Endothelial cell of umbilical vein (primary cell): ENCODE results near the gene H19.

Experiments
- CTCF ChIP-seq, 2 donors: IDR thresholded peaks; 1 replicate in 1 of 2; 2 replicates in 1 of 2; pipeline ENCODE4 v1.5.1; 2011; ENCODE audit warnings: low read length in 2 of 2, mild to moderate bottlenecking in 2 of 2, moderate library complexity in 2 of 2, control low read depth in 1 of 2, inconsistent platforms in 1 of 2, low read depth in 1 of 2; ENCODE audit not compliant: insufficient read depth in 1 of 2; ENCODE audit errors: extremely low read depth in 1 of 2
- EZH2 ChIP-seq: IDR thresholded peaks from 2 replicates; pipeline ENCODE4 v1.6.1; 2012; ENCODE audit warnings: borderline replicate concordance, low read depth, mild to moderate bottlenecking, moderate library complexity, low read length, inconsistent platforms; ENCODE audit not compliant: severe bottlenecking
- FOS ChIP-seq: IDR thresholded peaks from 2 replicates; pipeline ENCODE4 v1.6.1; 2011; ENCODE audit warnings: mild to moderate bottlenecking, low read length, moderate library complexity, borderline replicate concordance; ENCODE audit not compliant: insufficient read depth
- GATA2 ChIP-seq: IDR thresholded peaks from 2 replicates; pipeline ENCODE4 v1.7.0; 2011; ENCODE audit warnings: low read depth, mild to moderate bottlenecking, moderate library complexity, mixed read lengths, low read length; ENCODE audit not compliant: insufficient read length, insufficient read depth
- JUN ChIP-seq: IDR thresholded peaks from 2 replicates; pipeline ENCODE4 v1.6.1; 2011; ENCODE audit warnings: borderline replicate concordance, low read depth; ENCODE audit not compliant: insufficient read length, insufficient read depth
- MAX ChIP-seq: IDR thresholded peaks from 2 replicates; pipeline ENCODE4 v1.6.1; 2011; ENCODE audit not compliant: insufficient read depth, insufficient read length
- MYC ChIP-seq: IDR thresholded peaks from one replicate; pipeline ENCODE4 v1.6.1; 2011; ENCODE audit warnings: mild to moderate bottlenecking, low read depth, low read length
- POLR2A ChIP-seq: IDR thresholded peaks from 2 replicates; pipeline ENCODE4 v1.6.1; 2012; ENCODE audit warnings: low read depth, mild to moderate bottlenecking, control low read depth, low read length
- POLR2AphosphoS5 ChIP-seq: IDR thresholded peaks from 2 replicates; pipeline ENCODE4 v1.6.1; 2012; ENCODE audit warnings: low read depth, mild to moderate bottlenecking, control low read depth, low read length, moderate library complexity; ENCODE audit not compliant: insufficient read depth

- TF ChIP-seq JUN (no peak), POLR2AphosphoS5 (no peak), POLR2A (no peak), MYC (no peak), CTCF (IDR thresholded peaks at IDR 0.05; ENCODE audit: extremely low read depth in 1 of 2, insufficient read depth in 1 of 2, low read depth in 1 of 2, low read length in 2 of 2) (no peak), EZH2 (no peak), MAX (no peak), GATA2 (no peak), FOS (no peak)
Observed at GRCh38 chr11:1968454-1969002, 29.1 kb downstream of the H19 start.
